GM21515 (cell line): ENCODE measurements around the gene PRR7.

Experiments
- ATAC-seq: cut with Tn5 transposase; IDR thresholded peaks from one replicate; pipeline ENCODE4 v1.9.1; 2021; ENCODE audit not compliant: unreplicated experiment

Gene PRR7

DNA sequence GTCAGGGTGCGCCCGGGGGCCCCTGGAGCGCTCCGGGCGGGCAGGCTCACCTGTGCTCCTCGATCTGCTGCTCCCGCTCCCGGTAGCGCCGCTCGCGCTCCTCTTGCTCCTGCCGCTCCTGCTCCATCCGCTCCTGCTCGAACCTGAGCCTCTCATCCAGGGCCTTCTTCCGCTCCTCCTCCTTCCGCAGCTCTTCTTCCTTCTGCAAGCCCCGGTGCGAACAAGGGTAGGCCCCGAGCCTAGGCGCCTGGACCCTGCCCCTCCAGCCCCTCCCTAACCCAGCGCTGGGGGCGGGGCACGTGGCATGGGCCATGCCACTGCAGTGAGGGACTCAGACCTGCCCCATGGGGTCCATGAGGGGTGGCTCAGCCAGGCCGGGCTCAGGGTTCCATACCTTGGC lies 20.2 kb downstream of the PRR7 start:
- ATAC-seq = no peak

- ATAC-seq = no peak
Observed at GRCh38 chr5:177467436-177467835, 20.8 kb downstream of the PRR7 start.

GRCh38 chr5:177468329-177468684 lies 21.7 kb downstream of the PRR7 start:
- ATAC-seq = no peak

DNA sequence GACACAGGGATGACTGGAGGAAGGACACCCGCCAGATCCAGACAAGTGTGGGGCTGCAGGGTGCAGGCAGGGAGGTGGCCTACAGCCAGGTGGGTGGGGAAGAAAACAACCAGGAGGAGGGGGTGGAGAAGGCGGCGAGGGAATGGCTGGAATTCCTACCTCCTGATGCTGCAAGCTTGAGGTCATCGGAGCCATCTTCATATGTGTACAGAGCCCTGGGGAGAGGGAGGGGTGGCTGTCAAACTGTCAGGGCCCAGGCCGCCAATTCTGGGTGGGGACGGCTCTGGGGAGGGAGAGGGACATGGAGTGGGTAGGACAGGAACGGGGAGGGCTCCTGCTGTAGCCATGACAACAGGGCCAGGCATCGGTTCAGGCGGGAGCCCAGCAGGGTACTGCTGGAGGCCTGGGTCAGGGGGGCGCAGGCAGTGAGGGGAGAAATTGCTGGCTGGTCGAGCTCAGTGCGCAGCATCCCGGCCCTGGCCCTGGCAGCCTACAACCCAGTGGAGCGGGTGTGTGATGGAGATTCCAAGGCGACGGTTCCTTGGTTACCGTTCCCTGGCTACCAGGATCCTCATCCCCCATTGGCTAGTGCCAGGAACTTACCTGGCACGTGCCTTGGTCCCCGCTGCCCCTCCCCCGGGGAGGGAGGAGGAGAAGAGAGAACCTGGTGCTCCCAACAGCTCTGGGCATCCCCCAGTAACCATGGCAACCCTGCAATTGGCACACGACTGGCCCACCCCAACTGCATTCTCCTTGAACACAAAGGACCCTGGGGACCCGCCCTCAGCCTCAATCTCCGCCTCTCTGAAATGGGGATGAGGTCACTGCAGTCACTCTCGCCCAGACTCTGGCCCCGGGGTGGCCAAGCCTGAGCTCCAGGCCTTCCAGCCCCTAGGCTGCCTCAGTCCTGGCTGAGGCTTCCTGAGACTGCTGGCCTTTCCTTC lies 22.3 kb downstream of the PRR7 start:
- ATAC-seq = no peak

DNA sequence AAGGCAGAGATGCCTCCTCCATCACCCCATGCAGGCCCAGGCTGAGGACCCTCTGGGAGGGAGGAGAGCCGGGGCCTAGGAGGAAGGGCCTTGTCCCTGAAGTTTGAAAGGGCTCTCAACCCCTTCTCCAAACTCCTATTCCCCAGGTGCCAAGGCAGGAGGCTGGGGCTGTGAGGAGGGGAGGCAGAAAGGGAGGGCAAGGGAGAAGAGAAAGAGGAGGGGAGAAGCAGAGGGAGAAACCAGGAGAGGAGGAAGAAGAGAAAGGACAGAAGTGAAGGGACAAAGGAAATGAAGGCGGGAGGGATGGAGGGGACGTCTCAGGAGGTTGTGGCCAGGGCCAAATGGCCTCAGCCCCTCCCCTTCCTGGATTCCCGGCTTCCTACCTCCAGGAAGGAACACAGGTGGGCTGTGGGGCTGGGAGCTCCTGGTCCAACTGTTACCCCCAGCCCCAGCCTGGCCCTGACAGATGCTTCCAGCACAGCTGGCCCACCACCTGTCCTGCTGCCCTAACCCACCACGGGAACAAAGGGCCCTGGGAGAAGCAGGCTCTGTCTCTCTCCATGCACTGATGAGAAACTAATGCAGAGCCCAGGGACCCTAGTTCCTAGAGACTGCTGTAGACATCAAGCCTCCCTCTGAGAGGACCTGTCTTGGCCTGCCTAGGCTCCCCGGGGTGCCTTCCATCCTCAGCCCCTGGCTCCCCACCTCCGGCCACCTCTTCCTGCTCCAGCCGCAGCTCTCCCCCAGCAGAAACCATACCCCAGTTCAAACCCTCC lies 23.3 kb downstream of the PRR7 start:
- no peak for ATAC-seq

- no peak for ATAC-seq
Observed at GRCh38 chr5:177470759-177471536, 24.3 kb downstream of the PRR7 start.

- no peak for ATAC-seq
Observed at GRCh38 chr5:177471610-177472356, 25.2 kb downstream of the PRR7 start.

DNA sequence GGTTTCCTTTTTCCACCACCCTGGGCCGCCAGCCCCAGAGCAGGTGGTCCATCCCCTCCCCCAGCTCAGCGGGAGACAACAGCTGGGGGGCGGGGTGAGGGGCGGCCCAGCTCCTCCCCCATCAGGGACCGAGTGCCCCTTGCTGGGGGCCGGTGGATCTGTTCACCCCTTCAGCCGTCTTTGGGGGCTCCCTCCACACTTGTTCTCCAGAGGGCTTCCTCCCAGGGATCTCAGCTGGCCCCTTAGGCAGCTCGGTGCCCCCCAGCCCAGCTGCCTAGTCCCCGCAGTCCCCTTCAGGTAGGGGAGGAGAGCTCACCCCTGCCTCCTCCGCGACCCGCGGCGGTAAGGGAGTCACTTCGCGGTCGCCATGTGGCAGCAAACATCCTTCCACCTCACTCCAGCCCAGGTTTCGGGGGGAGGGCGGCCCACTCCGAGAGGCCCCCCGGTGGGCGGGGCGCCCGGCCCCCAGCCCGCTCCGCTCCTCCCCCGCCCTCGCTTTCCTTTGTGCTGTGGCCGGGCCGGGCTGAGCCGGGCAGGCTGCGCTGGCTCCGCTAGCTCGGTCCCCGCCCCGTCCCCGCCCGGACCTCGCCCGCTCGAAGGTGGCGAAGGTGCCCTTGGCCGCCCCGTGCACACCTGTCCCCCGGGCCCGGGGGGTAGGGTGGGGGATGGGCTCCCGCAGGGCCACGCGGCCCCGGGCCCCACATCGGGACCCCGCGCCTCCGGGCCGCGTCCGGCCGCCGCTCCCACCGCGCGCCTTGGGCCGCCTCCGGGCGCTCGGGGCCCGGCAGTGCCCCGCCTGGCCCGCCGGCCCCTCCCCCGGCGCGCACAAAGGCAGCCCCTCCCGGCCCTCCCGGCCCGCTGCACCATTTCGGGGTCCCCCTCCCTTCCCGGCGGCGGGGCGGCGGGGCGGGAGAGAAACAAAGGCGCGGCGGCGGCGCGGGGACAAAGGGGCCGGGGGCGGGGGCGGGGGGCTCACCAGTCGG lies 26.1 kb downstream of the PRR7 start:
- ATAC-seq = no peak

DNA sequence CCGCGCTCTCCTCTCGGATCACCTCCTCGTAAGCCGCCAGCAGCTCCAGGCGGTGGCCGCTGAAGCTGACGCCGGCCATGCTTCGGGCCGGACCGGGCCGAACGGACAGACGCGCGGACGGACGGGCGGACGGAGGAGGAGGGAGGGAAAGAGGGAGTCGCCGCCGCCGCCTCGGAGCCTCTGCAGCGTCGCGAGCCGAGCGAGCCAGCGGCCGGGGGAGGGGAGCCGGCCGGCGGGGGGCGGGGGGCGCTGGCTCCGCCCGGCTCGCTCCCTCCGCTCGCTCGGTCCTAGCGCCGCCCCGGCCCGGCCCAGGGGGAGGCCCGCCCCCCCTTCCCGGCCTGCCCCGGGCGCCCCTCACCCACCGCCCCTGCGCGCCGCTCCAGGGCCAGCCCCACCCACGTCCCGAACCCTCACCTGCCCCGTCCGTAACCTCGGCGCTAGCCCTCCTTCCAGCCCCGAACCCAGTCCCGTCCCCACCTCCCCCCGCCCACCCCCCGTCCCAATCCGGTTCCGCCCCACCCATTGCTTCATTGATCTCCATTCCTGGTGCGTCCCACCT lies 26.9 kb downstream of the PRR7 start, which contains the start of gene DBN1:
TSS of gene DBN1 (minus strand) at position 192 of the 559 bp plus-strand sequence. CDS start at position 79, 113 bp downstream.
- no peak for ATAC-seq

- ATAC-seq = no peak
Observed at GRCh38 chr5:177474002-177474476, 27.4 kb downstream of the PRR7 start.

DNA sequence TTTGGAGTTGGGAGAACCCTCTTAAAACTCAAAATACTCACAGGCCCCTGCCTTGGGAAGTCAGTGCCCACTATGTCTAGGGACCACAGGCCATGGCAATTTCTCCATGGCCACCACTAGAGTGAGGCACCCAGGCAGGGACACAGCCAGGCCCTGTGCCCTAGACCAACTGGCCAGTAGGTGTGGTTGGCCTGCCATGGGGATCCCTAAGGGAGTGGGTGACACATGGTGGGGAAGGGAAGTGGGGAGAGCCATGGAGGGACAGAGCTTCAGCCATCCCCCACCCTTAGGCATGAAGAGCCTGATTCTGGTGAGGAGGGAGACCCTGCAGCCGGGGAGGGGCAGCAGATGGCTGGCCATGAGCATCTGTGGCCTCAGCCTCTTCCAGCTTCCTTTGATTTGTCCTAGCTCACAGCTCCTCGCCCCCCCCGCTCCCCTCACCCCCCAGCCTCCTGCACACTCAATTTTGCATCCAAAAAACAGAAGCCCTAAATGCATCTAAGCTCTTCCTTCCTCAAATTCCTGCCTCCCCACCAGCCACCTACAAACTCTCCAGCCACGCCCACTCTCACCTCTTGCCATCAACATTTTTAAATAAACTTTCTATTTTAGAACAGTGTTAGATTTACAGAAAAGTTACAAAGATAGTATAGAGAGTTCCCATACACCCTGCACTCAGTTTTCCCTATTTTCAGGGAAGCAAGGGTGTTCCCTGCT lies 28.4 kb downstream of the PRR7 start:
- ATAC-seq = no peak

GRCh38 chr5:177475563-177476427 lies 29.2 kb downstream of the PRR7 start:
- no peak for ATAC-seq

- ATAC-seq = no peak
Observed at GRCh38 chr5:177476531-177477233, 30.1 kb downstream of the PRR7 start.

DNA sequence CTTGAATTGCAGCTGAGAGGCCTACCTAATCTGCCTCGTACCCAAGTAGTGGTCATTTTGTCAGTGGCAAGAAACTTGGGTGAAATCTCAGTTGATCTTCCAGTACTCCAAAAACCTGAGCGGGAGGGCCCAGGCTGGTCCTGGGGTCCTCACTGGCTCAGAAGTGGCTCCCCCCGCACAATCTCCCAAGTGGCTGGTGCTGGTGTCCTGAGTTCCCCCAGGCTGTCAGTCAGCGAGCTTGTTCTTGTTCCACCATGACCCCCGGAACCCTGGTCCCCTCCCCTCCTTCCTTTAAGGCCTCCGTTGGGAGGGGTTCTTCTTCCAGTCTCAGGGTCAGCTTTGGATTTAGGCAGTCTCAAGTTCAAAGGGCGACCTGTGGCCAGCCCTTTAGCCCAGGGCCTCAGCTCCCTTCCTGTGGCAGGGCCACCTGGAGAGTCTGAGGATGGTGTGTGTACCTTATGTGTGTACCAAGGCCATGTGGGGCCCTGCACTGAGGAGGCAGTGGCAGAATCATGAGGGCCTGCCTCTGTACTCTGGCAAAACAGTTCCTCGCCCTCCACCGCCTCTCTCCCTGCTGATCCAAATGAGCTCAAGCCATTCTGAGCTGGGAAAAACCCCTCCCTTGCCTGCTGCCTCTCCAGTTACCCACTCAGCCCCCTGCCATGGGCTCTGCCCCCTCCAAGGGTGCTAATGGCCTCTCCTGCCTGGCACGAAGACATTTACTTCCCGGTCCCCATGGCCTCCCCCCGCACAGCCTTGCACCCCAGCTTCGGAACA lies 31.3 kb downstream of the PRR7 start:
- ATAC-seq = no peak

DNA sequence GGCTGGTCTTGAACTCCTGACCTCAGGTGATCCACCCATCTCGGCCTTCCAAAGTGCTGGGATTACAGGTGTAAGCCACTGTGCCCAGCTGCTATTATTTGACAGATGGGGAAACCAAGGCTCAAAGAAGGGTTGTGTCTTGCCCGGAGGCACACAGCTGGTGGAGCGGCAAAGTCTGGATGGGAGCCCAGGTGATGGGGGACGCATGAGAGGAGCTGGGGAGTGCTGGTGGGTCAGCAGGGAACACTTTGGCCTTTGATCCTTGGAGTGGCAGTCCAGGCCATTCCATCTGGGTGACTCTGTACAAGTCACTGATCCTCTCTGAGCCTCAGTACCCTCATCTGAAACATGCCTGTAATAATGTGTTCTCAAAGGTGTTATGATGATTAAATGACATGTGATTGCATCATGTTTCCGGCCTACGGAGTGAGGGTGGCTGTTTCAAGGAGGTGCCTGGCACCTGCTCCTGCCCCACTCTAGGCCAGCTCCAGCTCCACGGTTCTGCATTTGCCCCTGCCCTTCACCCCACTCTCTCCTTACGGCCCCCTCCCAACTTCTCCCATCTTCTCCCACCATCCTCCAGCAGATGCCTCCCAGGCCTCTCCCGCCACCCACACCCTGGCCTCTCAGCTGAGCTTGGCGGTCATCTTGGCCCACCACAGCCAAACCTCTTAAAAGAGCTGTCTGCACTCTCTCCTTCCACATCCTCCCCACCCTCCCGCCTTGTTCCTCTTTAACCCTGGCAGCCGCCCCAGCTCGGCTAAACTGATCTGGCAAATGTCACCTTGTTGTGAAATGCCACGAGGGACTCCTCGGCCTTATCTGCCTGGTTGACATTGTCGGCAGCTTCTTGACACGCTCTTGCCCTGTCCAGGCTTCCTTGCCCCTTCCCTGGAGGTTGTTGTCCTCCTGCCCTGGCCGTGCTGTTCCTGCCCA lies 32.4 kb downstream of the PRR7 start:
- ATAC-seq = no peak
